Activated naive CD4-positive, alpha-beta T cell treated with anti-CD3 and anti-CD28 coated beads, Interleukin-2, amount 50 U/mL, for 24 hours (primary cell): ENCODE data around the gene PRSS2.

Source experiments
- H3K27ac Mint-ChIP-seq: one replicate; pipeline ENCODE4 v1.8.0; 2021; ENCODE audit warnings: mild to moderate bottlenecking, mixed read lengths
- H3K27me3 Mint-ChIP-seq: one replicate; pipeline ENCODE4 v1.8.0; 2021; ENCODE audit warnings: mixed read lengths
- H3K36me3 Mint-ChIP-seq: one replicate; pipeline ENCODE4 v1.8.0; 2021; ENCODE audit warnings: mixed read lengths
- H3K4me1 Mint-ChIP-seq: one replicate; pipeline ENCODE4 v1.8.0; 2021; ENCODE audit warnings: mixed read lengths
- H3K4me3 Mint-ChIP-seq: one replicate; pipeline ENCODE4 v1.8.0; 2021; ENCODE audit warnings: mild to moderate bottlenecking, mixed read lengths
- H3K9me3 Mint-ChIP-seq: one replicate; pipeline ENCODE4 v1.8.0; 2021; ENCODE audit warnings: mixed read lengths

The PRSS2 gene

DNA sequence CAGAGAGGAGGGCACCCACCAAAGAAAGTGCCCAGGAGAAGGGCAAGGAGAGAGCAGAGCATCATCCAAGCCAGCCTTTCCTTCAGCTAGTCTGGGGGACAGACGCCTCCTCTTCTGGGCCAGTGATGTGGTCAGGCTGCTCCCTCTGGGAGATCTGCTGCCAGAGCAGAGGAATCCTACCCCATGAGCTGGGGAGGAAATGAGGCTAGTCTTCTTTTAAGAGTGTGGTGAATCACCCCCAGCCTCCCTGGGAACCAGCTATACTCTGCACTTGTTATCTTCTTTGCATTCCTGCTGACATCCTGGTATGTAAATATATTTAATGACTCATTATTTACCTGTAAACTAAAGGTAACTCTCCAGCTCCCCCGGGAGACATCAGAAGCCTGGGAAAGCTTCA is 42.5 kb downstream of the PRSS2 start:
- no peaks in the 10 kb centered on the region for H3K36me3 Mint-ChIP-seq
- H3K9me3 Mint-ChIP-seq = no peaks in the 10 kb centered on the region
- peaks cover 82% of the 10 kb centered on the region for H3K4me1 Mint-ChIP-seq
- peak overlapping the region; percentile 93 for H3K27ac Mint-ChIP-seq
- H3K4me3 Mint-ChIP-seq = peak overlapping the region; percentile 81
- no peaks in the 10 kb centered on the region for H3K27me3 Mint-ChIP-seq

DNA sequence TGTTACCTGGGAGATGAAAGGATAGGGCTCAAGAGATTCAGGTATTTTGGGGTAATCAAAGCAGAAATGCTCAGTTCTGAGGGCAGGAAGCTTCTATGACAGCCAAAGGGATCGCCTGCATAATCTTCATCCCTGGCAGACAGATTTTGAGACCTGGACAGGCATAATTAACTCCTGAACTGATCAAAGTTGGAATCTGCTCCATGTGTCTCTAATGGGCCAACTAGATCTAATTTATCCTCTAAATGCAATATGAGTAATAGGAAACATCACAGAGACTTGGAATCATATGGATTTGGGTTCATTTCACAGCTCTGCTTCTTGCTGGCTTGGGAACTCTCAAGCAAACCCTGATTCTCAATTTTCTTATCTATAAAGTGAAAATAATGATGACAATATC is 42.9 kb downstream of the PRSS2 start:
- Mint-ChIP-seq H3K36me3 (peaks cover 1% of the 10 kb centered on the region), H3K27me3 (no peaks in the 10 kb centered on the region), H3K27ac (peak overlapping the region; percentile 93), H3K4me1 (peaks cover 83% of the 10 kb centered on the region), H3K4me3 (peak overlapping the region; percentile 81), H3K9me3 (no peaks in the 10 kb centered on the region)

DNA sequence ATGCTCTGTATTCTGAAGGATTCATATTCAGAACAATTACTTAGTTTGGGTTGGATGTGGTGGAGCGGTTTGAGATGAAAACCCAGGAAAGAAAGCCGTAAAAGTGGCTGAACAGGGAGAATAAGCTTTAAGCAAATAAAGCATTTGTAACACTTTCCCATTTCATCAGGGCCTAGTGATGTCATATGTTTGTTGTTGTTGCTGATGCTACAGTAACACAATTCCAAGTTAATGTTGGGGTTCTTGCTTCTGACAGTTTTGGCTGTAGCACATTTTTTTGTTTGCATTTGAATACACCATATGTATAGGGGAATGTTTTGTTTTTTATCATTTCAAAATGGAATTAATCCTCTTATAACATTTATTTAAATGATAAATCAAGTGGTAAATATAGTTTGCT is 43.7 kb downstream of the PRSS2 start:
- no peaks in the 10 kb centered on the region for H3K9me3 Mint-ChIP-seq
- H3K27ac Mint-ChIP-seq = peak overlapping the region; percentile 86
- H3K27me3 Mint-ChIP-seq = no peaks in the 10 kb centered on the region
- peak overlapping the region; percentile 60 for H3K4me3 Mint-ChIP-seq
- peaks cover 86% of the 10 kb centered on the region for H3K4me1 Mint-ChIP-seq
- H3K36me3 Mint-ChIP-seq = peaks cover 1% of the 10 kb centered on the region

- peaks cover 79% of the 10 kb centered on the region for H3K4me1 Mint-ChIP-seq
Measured at GRCh38 chr7:142815134-142815533, 44.4 kb downstream of the PRSS2 start.

DNA sequence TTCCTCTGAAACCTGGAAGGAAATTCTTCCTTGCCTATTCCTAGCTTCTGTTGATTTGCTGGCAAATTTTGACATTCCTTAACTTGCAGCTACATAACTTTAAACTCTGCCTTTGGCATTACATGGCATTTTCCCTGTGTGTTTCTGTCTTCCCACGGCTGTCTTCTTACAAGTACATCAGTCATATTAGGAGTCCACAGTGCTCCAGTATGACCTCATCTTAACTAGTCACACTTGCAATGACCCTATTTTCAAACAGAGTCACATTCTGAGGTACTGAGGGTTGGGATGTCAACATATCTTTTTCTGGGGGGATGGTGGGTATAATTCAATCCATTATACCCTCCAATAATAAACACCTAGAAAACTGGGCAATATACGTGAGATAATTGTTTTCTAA is 46.7 kb downstream of the PRSS2 start:
- H3K27ac Mint-ChIP-seq = no peak overlapping the region
- H3K27me3 Mint-ChIP-seq = no peaks in the 10 kb centered on the region
- H3K4me1 Mint-ChIP-seq = peaks cover 66% of the 10 kb centered on the region
- H3K4me3 Mint-ChIP-seq = no peak overlapping the region
- H3K36me3 Mint-ChIP-seq = peaks cover 8% of the 10 kb centered on the region
- peaks cover 10% of the 10 kb centered on the region for H3K9me3 Mint-ChIP-seq

More at GRCh38 chr7:142815134-142815533, 44.4 kb downstream of the PRSS2 start:
- Mint-ChIP-seq H3K36me3 (peaks cover 1% of the 10 kb centered on the region), H3K9me3 (no peaks in the 10 kb centered on the region), H3K27me3 (no peaks in the 10 kb centered on the region), H3K27ac (peak overlapping the region; percentile 14), H3K4me3 (peak overlapping the region; percentile 42)

GRCh38 chr7:142819530-142819929 is 48.8 kb downstream of the PRSS2 start:
- H3K36me3 Mint-ChIP-seq = peaks cover 8% of the 10 kb centered on the region
- no peak overlapping the region for H3K4me3 Mint-ChIP-seq
- H3K9me3 Mint-ChIP-seq = peaks cover 10% of the 10 kb centered on the region
- H3K27me3 Mint-ChIP-seq = no peaks in the 10 kb centered on the region
- peaks cover 46% of the 10 kb centered on the region for H3K4me1 Mint-ChIP-seq
- no peak overlapping the region for H3K27ac Mint-ChIP-seq

DNA sequence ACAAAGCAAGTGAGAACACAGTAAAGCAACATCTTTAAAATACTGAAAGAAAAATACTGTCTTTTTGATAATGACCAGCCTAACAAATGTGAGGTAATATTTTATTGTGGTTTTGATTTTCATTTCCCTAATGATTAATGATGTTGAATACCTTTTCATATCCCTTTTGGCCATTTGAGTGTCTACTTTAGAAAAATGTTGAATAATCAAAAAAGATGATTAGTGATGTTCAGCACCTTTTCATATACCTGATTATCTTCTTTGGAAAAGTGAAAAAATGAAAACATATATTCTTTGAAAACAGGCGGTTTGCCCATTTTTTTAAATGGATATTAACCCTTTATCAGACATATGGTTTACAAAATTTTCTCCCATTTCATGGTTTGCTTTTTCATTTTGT is 51.9 kb downstream of the PRSS2 start:
- Mint-ChIP-seq H3K4me3 (no peak overlapping the region), H3K27me3 (no peaks in the 10 kb centered on the region), H3K4me1 (peaks cover 27% of the 10 kb centered on the region), H3K9me3 (peaks cover 15% of the 10 kb centered on the region), H3K27ac (no peak overlapping the region), H3K36me3 (peaks cover 12% of the 10 kb centered on the region)
